Testis (tissue), 3 donors: Measurements from ENCODE around the gene FBLN5. TPM values are rescaled to one million over a fixed set of nuclear protein-coding genes. Genes with fewer than 3 reads are reported as not detected.

Source experiments
- DNase-seq: peaks from one replicate; pipeline ENCODE4 v3.0.0-alpha.2; 2019
- H3K27ac ChIP-seq, 2 donors: fragments of 200-600 bp; sonication (generic); one replicate each; pipeline ENCODE4 v1.5.1; 2019
- H3K27me3 ChIP-seq: fragments of 200-600 bp; sonication (generic); one replicate; pipeline ENCODE4 v1.5.1; 2019
- H3K36me3 ChIP-seq: fragments of 200-600 bp; sonication (generic); one replicate; pipeline ENCODE4 v1.5.1; 2017; ENCODE audit warnings: low read depth; ENCODE audit errors: missing control alignments
- H3K4me1 ChIP-seq: fragments of 200-600 bp; sonication (generic); one replicate; pipeline ENCODE4 v1.5.1; 2019
- H3K4me3 ChIP-seq, 2 donors: fragments of 200-600 bp; sonication (generic); one replicate each; pipeline ENCODE4 v1.5.1; 2017 to 2019
- H3K9me3 ChIP-seq: fragments of 200-600 bp; sonication (generic); one replicate; pipeline ENCODE4 v1.5.1; 2017
- POLR2A ChIP-seq: fragments of 450-650 bp; IDR thresholded peaks from one replicate; pipeline ENCODE4 v1.6.1; 2017; ENCODE audit warnings: antibody characterized with exemption, mild to moderate bottlenecking, moderate library complexity
- WGBS, 2 donors: methylation state at CpG; one replicate each; pipeline ENCODE4 v1.1.5; 2018; 5-methylcytosine and 5-hydroxymethylcytosine counted together
- intact Hi-C: fragments of 100-400 bp; cut with DNase I; formaldehyde crosslinking; loops from one replicate; pipeline ENCODE4 v1.15.1; 2023; ENCODE audit warnings: low total_unique reads
- polyA plus RNA-seq: library from polyadenylated mRNA; stranded (reverse); fragments of 350-450 nt; fragmentation: Illumina TruSeq; extraction: RNeasy Lipid Tissue Mini Kit (QIAGEN cat#74804); gene quantifications from one replicate; pipeline ENCODE4 v1.2.3, GENCODE V29; 2014; ENCODE audit warnings: low read depth, low replicate concordance; ENCODE audit not compliant: insufficient read depth
- total RNA-seq, 2 donors: library from RNA; depleted of rRNA; stranded (reverse); fragments of >200 nt; gene quantifications; one replicate each; pipeline ENCODE4 v1.2.3, GENCODE V29; 2016
- TF ChIP-seq, protein P1 (sequence below), 3 experiments: fragments of 450-650 bp in 2 of 3; fragments of 200-600 bp in 1 of 3; sonication (generic) in 1 of 3; IDR thresholded peaks; one replicate each; pipeline ENCODE4 v1.5.1; 2016 to 2019; ENCODE audit warnings: antibody characterized with exemption in 3 of 3, mild to moderate bottlenecking in 2 of 3, moderate library complexity in 1 of 3

FBLN5 gene
- total and polyA plus RNA-seq, 3 donors from 2014 or later = 88.1 to 118 (median 110) TPM

DNA sequence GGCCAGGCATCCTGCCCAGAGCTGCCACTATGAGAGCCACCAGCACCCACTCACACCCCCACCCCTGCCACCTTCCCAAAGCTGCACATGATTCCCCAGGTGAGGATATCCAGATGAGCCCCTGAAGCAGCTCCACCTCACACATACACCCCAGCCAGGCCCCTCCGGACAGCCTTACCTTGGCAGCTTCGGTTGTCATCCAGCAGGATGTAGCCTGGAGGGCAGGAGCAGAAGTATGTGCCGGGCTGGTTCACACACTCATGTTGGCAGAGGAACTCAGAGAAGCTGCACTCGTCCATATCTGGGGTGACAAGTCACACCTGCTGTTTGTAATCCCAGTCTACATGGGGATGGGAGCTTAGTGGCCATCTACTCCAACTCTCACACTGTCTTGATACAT, 64.7 kb downstream of the FBLN5 start:
- Histone ChIP-seq H3K4me3 (no peak overlapping the region), H3K4me1 (peaks cover 22% of the 10 kb centered on the region), H3K27ac (peak overlapping the region; percentile 27 to 78), H3K36me3 (no peaks in the 10 kb centered on the region), H3K27me3 (no peaks in the 10 kb centered on the region), H3K9me3 (no peaks in the 10 kb centered on the region)
- TF ChIP-seq, protein P1, sequence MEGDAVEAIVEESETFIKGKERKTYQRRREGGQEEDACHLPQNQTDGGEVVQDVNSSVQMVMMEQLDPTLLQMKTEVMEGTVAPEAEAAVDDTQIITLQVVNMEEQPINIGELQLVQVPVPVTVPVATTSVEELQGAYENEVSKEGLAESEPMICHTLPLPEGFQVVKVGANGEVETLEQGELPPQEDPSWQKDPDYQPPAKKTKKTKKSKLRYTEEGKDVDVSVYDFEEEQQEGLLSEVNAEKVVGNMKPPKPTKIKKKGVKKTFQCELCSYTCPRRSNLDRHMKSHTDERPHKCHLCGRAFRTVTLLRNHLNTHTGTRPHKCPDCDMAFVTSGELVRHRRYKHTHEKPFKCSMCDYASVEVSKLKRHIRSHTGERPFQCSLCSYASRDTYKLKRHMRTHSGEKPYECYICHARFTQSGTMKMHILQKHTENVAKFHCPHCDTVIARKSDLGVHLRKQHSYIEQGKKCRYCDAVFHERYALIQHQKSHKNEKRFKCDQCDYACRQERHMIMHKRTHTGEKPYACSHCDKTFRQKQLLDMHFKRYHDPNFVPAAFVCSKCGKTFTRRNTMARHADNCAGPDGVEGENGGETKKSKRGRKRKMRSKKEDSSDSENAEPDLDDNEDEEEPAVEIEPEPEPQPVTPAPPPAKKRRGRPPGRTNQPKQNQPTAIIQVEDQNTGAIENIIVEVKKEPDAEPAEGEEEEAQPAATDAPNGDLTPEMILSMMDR (IDR thresholded peaks at IDR 0.05) = no peak
- DNase-seq = no peak
- WGBS, 2 donors = 64 to 76% methylated on average over 4 of the region's 4 CpGs
- intact Hi-C loops = no loop called here

DNA sequence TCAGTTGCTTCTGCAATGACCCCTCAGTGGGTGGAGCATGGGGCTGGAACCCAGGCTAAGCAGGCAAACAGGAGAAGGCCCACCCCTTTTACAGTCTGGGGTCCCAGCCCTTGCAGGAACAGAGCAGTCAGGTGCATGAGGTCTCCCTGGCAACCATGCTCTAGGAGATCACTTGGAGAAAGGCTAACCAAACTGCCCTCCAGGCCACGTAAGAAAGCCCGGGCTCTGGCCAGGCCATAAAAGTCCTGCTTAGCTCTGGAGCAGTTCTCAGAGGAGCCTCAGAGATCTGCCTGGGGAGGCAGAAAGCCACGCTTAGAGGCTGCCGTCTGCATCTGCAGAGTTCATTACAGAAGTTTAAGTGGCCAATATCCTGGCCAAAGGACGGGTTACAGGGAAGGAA, 65.1 kb downstream of the FBLN5 start:
- Histone ChIP-seq H3K9me3 (no peaks in the 10 kb centered on the region), H3K36me3 (no peaks in the 10 kb centered on the region), H3K27ac (peak overlapping the region in 1 of 2 donors; percentile 78), H3K4me1 (peaks cover 22% of the 10 kb centered on the region), H3K27me3 (no peaks in the 10 kb centered on the region), H3K4me3 (no peak overlapping the region)
- 27 to 60% methylated on average over 2 to 5 of the region's 5 CpGs for WGBS, 2 donors
- no peak for DNase-seq
- TF ChIP-seq, protein P1 (IDR thresholded peaks at IDR 0.05) = no peak
- no peak for TF ChIP-seq POLR2A
- intact Hi-C loops = no loop called here

DNA sequence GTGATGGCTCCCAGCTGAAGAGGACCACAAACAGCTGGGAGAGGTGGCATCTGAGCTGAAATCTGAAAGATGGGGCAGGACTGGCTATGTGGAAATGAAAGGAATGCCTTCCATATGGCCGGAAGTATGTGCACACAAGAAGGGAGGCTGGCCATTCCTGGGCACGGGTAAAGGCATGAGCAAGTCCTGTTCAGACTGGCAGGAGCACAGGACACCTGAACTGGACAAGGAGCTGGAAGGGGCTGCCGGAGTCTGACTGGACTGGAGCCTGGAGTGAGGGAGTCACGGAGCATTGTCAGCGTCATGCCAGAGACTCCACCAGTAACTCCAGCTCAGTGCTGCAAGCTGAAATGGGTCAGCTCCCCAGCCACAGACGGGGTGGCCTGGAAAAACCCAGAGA, 68.3 kb downstream of the FBLN5 start:
- no peaks in the 10 kb centered on the region for H3K9me3 ChIP-seq
- no peaks in the 10 kb centered on the region for H3K36me3 ChIP-seq
- no peak for DNase-seq
- intact Hi-C loops = no loop called here
- H3K27ac ChIP-seq = no peak overlapping the region
- no peaks in the 10 kb centered on the region for H3K27me3 ChIP-seq
- WGBS, 2 donors = 81 to 89% methylated on average over 6 of the region's 6 CpGs
- TF ChIP-seq, protein P1 (IDR thresholded peaks at IDR 0.05) = no peak
- no peak for TF ChIP-seq POLR2A
- H3K4me1 ChIP-seq = peaks cover 15% of the 10 kb centered on the region
- no peak overlapping the region for H3K4me3 ChIP-seq

DNA sequence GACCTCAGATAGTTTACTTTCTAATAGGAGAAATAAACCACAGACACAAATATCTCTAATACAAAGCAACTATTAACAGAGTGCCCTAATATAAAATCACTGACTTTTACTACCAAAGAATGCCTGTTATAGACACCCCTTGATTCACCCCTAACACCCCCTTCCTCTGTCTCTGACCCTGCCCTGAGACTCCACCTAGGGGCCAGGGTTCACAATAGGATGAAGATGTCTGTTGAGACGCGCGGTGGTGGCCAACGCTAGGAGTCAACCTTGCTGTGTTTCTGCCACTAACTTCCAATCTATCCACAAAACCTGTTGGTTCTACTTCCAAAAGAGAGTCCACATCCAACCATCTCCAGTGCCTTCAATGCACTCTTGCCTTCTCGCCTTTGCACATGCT, 69.2 kb downstream of the FBLN5 start:
- DNase-seq = no peak
- WGBS, 2 donors = 96 to 98% methylated on average over 5 of the region's 5 CpGs
- Histone ChIP-seq H3K36me3 (no peaks in the 10 kb centered on the region), H3K27ac (no peak overlapping the region), H3K4me1 (peaks cover 15% of the 10 kb centered on the region), H3K4me3 (no peak overlapping the region), H3K27me3 (no peaks in the 10 kb centered on the region), H3K9me3 (no peaks in the 10 kb centered on the region)
- intact Hi-C loops = no loop called here
- TF ChIP-seq, protein P1 (IDR thresholded peaks at IDR 0.05) = no peak
- TF ChIP-seq POLR2A = no peak

DNA sequence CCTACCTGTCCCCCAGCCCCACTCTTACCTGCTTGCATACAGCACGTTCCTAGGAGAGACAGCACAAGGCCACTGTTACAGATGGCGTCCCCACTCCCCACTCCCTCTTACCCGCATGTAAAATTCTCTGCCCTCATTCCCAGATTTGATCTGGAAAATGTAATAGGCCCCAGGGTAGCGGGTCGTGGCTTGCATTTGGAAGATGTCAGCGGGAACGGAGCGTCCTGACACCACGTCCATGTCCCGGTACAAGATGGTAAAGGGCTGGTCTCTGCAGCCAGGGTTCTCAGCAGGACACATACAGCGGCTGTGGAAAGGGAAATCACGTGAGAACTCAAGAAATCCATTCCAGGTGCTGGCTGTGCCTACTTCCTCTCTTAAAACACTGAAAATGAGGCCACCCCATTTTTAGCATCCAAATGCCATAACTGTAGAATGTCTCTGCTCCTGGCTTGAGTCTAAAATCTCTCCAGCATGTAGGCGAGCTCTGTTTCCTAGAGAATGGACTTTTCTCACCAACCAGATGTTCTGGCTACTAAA, 70.0 kb downstream of the FBLN5 start:
- H3K4me1 ChIP-seq = peaks cover 13% of the 10 kb centered on the region
- H3K27ac ChIP-seq = no peak overlapping the region
- no peaks in the 10 kb centered on the region for H3K27me3 ChIP-seq
- WGBS, 2 donors = 80 to 84% methylated on average over 13 of the region's 13 CpGs
- no peaks in the 10 kb centered on the region for H3K36me3 ChIP-seq
- no peak overlapping the region for H3K4me3 ChIP-seq
- no peak for DNase-seq
- TF ChIP-seq, protein P1 (IDR thresholded peaks at IDR 0.05) = no peak
- TF ChIP-seq POLR2A = no peak
- intact Hi-C loops = no loop called here
- H3K9me3 ChIP-seq = no peaks in the 10 kb centered on the region
